ENCODE results near the gene F5.

Gene F5

GRCh38 chr1:169465281-169465680 lies 121.0 kb downstream of the F5 start:
- TF ChIP-seq, protein P1, sequence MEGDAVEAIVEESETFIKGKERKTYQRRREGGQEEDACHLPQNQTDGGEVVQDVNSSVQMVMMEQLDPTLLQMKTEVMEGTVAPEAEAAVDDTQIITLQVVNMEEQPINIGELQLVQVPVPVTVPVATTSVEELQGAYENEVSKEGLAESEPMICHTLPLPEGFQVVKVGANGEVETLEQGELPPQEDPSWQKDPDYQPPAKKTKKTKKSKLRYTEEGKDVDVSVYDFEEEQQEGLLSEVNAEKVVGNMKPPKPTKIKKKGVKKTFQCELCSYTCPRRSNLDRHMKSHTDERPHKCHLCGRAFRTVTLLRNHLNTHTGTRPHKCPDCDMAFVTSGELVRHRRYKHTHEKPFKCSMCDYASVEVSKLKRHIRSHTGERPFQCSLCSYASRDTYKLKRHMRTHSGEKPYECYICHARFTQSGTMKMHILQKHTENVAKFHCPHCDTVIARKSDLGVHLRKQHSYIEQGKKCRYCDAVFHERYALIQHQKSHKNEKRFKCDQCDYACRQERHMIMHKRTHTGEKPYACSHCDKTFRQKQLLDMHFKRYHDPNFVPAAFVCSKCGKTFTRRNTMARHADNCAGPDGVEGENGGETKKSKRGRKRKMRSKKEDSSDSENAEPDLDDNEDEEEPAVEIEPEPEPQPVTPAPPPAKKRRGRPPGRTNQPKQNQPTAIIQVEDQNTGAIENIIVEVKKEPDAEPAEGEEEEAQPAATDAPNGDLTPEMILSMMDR (IDR thresholded peaks at IDR 0.05): no peak
